Small intestine (tissue), 16 donors: ENCODE results near the gene PKP4. TPM values are rescaled to one million over a fixed set of nuclear protein-coding genes. Genes with fewer than 3 reads are reported as not detected.

Experiments used
- DNase-seq, 2 donors: peaks; one replicate each; pipeline versions ENCODE4 v3.0.0 to v3.0.0-alpha.2; 2013
- FAIRE-seq: peaks from 2 replicates; lab custom pipeline; 2012; peaks lifted over from hg19 to GRCh38; lab: Jason Lieb, UNC
- H3K27ac ChIP-seq, 3 donors: one replicate each; pipeline ENCODE4 v1.5.1; 2013; ENCODE audit warnings: low read length in 2 of 3, mild to moderate bottlenecking in 2 of 3, control low read depth in 1 of 3, inconsistent platforms in 1 of 3, low read depth in 1 of 3, moderate library complexity in 1 of 3
- H3K27me3 ChIP-seq, 3 donors: one replicate each; pipeline ENCODE4 v1.6.1; 2013; ENCODE audit warnings: low read length in 3 of 3, inconsistent platforms in 1 of 3; ENCODE audit not compliant: control insufficient read depth in 3 of 3, insufficient read depth in 3 of 3
- H3K36me3 ChIP-seq, 3 donors: one replicate each; pipeline ENCODE4 v1.6.1; 2013; ENCODE audit warnings: low read length in 3 of 3, inconsistent platforms in 1 of 3, low read depth in 1 of 3, mild to moderate bottlenecking in 1 of 3, moderate library complexity in 1 of 3; ENCODE audit not compliant: control insufficient read depth in 3 of 3, insufficient read depth in 2 of 3
- H3K4me1 ChIP-seq, 3 donors: one replicate each; pipeline ENCODE4 v1.6.1; 2013; ENCODE audit warnings: low read length in 2 of 3, inconsistent platforms in 1 of 3, low read depth in 1 of 3, mild to moderate bottlenecking in 1 of 3, moderate library complexity in 1 of 3; ENCODE audit not compliant: control insufficient read depth in 3 of 3, insufficient read depth in 2 of 3
- H3K4me3 ChIP-seq, 3 donors: one replicate each; pipeline ENCODE4 v1.5.1; 2013; ENCODE audit warnings: low read length in 3 of 3, control low read depth in 1 of 3, inconsistent platforms in 1 of 3, low read depth in 1 of 3, mild to moderate bottlenecking in 1 of 3, moderate library complexity in 1 of 3
- H3K9me3 ChIP-seq, 2 donors: one replicate each; pipeline ENCODE4 v1.6.1; 2013; ENCODE audit warnings: low read depth in 1 of 2, low read length in 1 of 2; ENCODE audit not compliant: control insufficient read depth in 2 of 2, insufficient read depth in 1 of 2
- WGBS, 3 donors: extraction: QIAGEN DNeasy Blood & Tissue Kit; methylation state at CpG; one replicate each; pipeline ENCODE4 v1.1.7; 2013; 5-methylcytosine and 5-hydroxymethylcytosine counted together
- long read RNA-seq, 10 donors: transcript quantifications; one replicate each; lab custom pipeline, GENCODE V29; 2026
- polyA plus RNA-seq, 4 donors: library from polyadenylated mRNA; stranded (reverse) in 3 of 4; unstranded in 1 of 4; fragments of 200-250 nt in 3 of 4; fragments of 120-200 nt in 1 of 4; gene quantifications; one replicate each; pipeline versions ENCODE4 v1.2.1 to v1.2.3, GENCODE V29; 2013
- donor health status: healthy with polysubstance abuse.
- donor health status: control.
- donor health status: control.
- donor health status: Bipolar disorder and iron deficiency.
- donor health status: healthy.

Gene PKP4
- 10 to 100 TPM; 16.8 to 54.3 (median 23.3) TPM for polyA plus RNA-seq
- long read RNA-seq, donor 1: 0 reads
- long read RNA-seq, donor 2, partial matches to known transcripts: 24 of 26 reads
- long read RNA-seq, donor 2, other reads (novel, unspliced or antisense): 0 of 26 reads
- long read RNA-seq, donor 3, partial matches to known transcripts: 0 of 3 reads
- long read RNA-seq, donor 3, other reads (novel, unspliced or antisense): 0 of 3 reads
- long read RNA-seq, donor 4: 0 reads
- long read RNA-seq, donor 5, partial matches to known transcripts: 0 of 2 reads
- long read RNA-seq, donor 5, other reads (novel, unspliced or antisense): 0 of 2 reads
- long read RNA-seq, donor 6, partial matches to known transcripts: 0 of 2 reads
- long read RNA-seq, donor 6, other reads (novel, unspliced or antisense): 0 of 2 reads
- long read RNA-seq, donor 7: 0 reads
- long read RNA-seq, donor 8: 0 reads
- long read RNA-seq, donor 9: 0 reads
- long read RNA-seq, donor 10, partial matches to known transcripts: 0 of 2 reads
- long read RNA-seq, donor 10, other reads (novel, unspliced or antisense): 0 of 2 reads

- FAIRE-seq: no peak
- WGBS, 3 donors: 0 to 1% (median 1%) methylated on average over 25 to 48 of the region's 48 CpGs
- peak within 1 kb of the TSS; percentile 94 to 96 (median 95) for H3K27ac ChIP-seq
Observed at GRCh38 chr2:158456309-158457066, at the start of gene PKP4, which contains the start of gene CCDC148. PKP4 (plus strand) TSS chr2:158456952; CDS start chr2:158533185, 76,233 bp downstream. CCDC148 (minus strand) TSS chr2:158456753; CDS start chr2:158456439, 314 bp downstream.

GRCh38 chr2:158407031-158407430 is 49.7 kb upstream of the PKP4 start:
- Histone ChIP-seq H3K27me3 (no peaks in the 10 kb centered on the region), H3K27ac (no peak overlapping the region), H3K9me3 (peaks cover 0 to 7% of the 10 kb centered on the region in 2 donors), H3K36me3 (no peaks in the 10 kb centered on the region), H3K4me1 (no peaks in the 10 kb centered on the region), H3K4me3 (no peak overlapping the region)
- WGBS, 3 donors: 65 to 77% (median 70%) methylated on average over 3 of the region's 3 CpGs
- FAIRE-seq (no peak), DNase-seq (no peak)

More at GRCh38 chr2:158456309-158457066, at the start of gene PKP4, which contains the start of gene CCDC148:
- peak; percentile 92 to 96 for DNase-seq
- no peaks in the 10 kb centered on the region for H3K36me3 ChIP-seq
- no peaks in the 10 kb centered on the region for H3K27me3 ChIP-seq
- peak within 1 kb of the TSS; percentile 69 to 86 (median 78) for H3K4me3 ChIP-seq
- H3K4me1 ChIP-seq: peaks cover 0 to 16% (median 1%) of the 10 kb centered on the region in 3 donors
- H3K9me3 ChIP-seq: no peaks in the 10 kb centered on the region

GRCh38 chr2:158410132-158410531 is 46.6 kb upstream of the PKP4 start:
- H3K27me3 ChIP-seq: no peaks in the 10 kb centered on the region
- FAIRE-seq (no peak), DNase-seq (no peak)
- no peaks in the 10 kb centered on the region for H3K36me3 ChIP-seq
- H3K27ac ChIP-seq: no peak overlapping the region
- peaks cover 0 to 9% of the 10 kb centered on the region in 2 donors for H3K9me3 ChIP-seq
- no peak overlapping the region for H3K4me3 ChIP-seq
- 92 to 100% (median 93%) methylated on average over 1 of the region's 1 CpG for WGBS, 3 donors
- H3K4me1 ChIP-seq: no peaks in the 10 kb centered on the region

- Histone ChIP-seq H3K27ac (no peak overlapping the region), H3K9me3 (peaks cover 0 to 23% of the 10 kb centered on the region in 2 donors), H3K36me3 (no peaks in the 10 kb centered on the region), H3K4me3 (no peak overlapping the region), H3K27me3 (no peaks in the 10 kb centered on the region), H3K4me1 (no peaks in the 10 kb centered on the region)
- no peak for DNase-seq
- FAIRE-seq: no peak
Observed at GRCh38 chr2:158411748-158412147, 45.0 kb upstream of the PKP4 start.

- FAIRE-seq (no peak), DNase-seq (no peak)
- WGBS, 3 donors: 43 to 54% (median 44%) methylated on average over 3 of the region's 3 CpGs
- no peaks in the 10 kb centered on the region for H3K36me3 ChIP-seq
- no peaks in the 10 kb centered on the region for H3K4me1 ChIP-seq
- H3K9me3 ChIP-seq: peaks cover 0 to 24% of the 10 kb centered on the region in 2 donors
- H3K27ac ChIP-seq: no peak overlapping the region
- H3K27me3 ChIP-seq: no peaks in the 10 kb centered on the region
- H3K4me3 ChIP-seq: no peak overlapping the region
Observed at GRCh38 chr2:158412206-158412605, 44.5 kb upstream of the PKP4 start.

- 65 to 68% (median 66%) methylated on average over 2 of the region's 2 CpGs for WGBS, 3 donors
- no peaks in the 10 kb centered on the region for H3K27me3 ChIP-seq
- no peak overlapping the region for H3K4me3 ChIP-seq
- H3K9me3 ChIP-seq: peaks cover 0 to 26% of the 10 kb centered on the region in 2 donors
- H3K27ac ChIP-seq: no peak overlapping the region
- H3K36me3 ChIP-seq: no peaks in the 10 kb centered on the region
- FAIRE-seq (no peak), DNase-seq (no peak)
- H3K4me1 ChIP-seq: no peaks in the 10 kb centered on the region
Observed at GRCh38 chr2:158413581-158413980, 43.2 kb upstream of the PKP4 start.

GRCh38 chr2:158414538-158414937 is 42.2 kb upstream of the PKP4 start:
- Histone ChIP-seq H3K4me3 (no peak overlapping the region), H3K27me3 (no peaks in the 10 kb centered on the region), H3K9me3 (peaks cover 0 to 26% of the 10 kb centered on the region in 2 donors), H3K36me3 (no peaks in the 10 kb centered on the region), H3K27ac (no peak overlapping the region), H3K4me1 (no peaks in the 10 kb centered on the region)
- FAIRE-seq (no peak), DNase-seq (no peak)
- WGBS, 3 donors: 80 to 92% (median 86%) methylated on average over 1 of the region's 1 CpG

- peaks cover 0 to 17% of the 10 kb centered on the region in 2 donors for H3K9me3 ChIP-seq
- DNase-seq (no peak), FAIRE-seq (peak; percentile 89)
- no peak overlapping the region for H3K4me3 ChIP-seq
- H3K27me3 ChIP-seq: no peaks in the 10 kb centered on the region
- H3K4me1 ChIP-seq: no peaks in the 10 kb centered on the region
- no peaks in the 10 kb centered on the region for H3K36me3 ChIP-seq
- H3K27ac ChIP-seq: no peak overlapping the region
Observed at GRCh38 chr2:158432117-158432516, 24.6 kb upstream of the PKP4 start.
